Esophagus squamous epithelium (tissue), 4 donors: ENCODE data around the gene TRIM50.

ENCODE experiments used
- POLR2A ChIP-seq, 4 donors: fragments of 450-650 bp; IDR thresholded peaks; one replicate each; pipeline ENCODE4 v1.6.1; 2017; ENCODE audit warnings: antibody characterized with exemption in 4 of 4, mild to moderate bottlenecking in 4 of 4, moderate library complexity in 3 of 4
- TF ChIP-seq, protein P1 (sequence below), 6 experiments: fragments of 450-650 bp in 4 of 6; fragments of 200-600 bp in 2 of 6; sonication (generic) in 2 of 6; IDR thresholded peaks; one replicate each; pipeline ENCODE4 v1.5.1; 2016 to 2019; ENCODE audit warnings: antibody characterized with exemption in 6 of 6, mild to moderate bottlenecking in 4 of 6, moderate library complexity in 4 of 6

DNA sequence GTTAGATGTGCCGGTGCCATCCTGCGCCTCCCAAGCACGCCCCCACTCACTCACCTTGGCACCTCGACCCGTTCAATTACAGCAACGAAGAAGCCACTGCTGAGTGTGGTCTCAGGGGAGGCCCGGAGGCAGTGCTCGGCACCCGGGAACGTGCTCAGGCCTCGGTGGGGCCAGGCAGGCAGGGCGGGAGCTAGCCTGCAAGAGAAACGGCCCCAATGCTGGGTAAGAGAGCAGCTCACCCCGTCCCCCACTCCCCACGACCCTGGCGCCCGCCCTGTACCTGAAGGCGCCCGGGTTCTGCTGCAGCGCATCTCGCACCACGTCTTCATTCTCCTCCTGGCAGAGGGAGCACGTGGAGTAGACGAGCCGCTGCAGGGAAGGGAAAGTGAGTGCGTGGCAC, 24.3 kb downstream of the TRIM50 start:
- TF ChIP-seq, protein P1, sequence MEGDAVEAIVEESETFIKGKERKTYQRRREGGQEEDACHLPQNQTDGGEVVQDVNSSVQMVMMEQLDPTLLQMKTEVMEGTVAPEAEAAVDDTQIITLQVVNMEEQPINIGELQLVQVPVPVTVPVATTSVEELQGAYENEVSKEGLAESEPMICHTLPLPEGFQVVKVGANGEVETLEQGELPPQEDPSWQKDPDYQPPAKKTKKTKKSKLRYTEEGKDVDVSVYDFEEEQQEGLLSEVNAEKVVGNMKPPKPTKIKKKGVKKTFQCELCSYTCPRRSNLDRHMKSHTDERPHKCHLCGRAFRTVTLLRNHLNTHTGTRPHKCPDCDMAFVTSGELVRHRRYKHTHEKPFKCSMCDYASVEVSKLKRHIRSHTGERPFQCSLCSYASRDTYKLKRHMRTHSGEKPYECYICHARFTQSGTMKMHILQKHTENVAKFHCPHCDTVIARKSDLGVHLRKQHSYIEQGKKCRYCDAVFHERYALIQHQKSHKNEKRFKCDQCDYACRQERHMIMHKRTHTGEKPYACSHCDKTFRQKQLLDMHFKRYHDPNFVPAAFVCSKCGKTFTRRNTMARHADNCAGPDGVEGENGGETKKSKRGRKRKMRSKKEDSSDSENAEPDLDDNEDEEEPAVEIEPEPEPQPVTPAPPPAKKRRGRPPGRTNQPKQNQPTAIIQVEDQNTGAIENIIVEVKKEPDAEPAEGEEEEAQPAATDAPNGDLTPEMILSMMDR (IDR thresholded peaks at IDR 0.05), result no peak
- no peak for TF ChIP-seq POLR2A (IDR thresholded peaks at IDR 0.05)
